Retina (tissue), 1 donor: ENCODE measurements around the gene USP7.
"Not testable (repeated sequence)": the region's sequence is repeated elsewhere in the genome, so short reads cannot be mapped to it uniquely, and the experiment has no call there.

Experiments used
- DNase-seq: peaks from one replicate; pipeline ENCODE4 v3.0.0-alpha.2; 2016

Gene USP7

DNA sequence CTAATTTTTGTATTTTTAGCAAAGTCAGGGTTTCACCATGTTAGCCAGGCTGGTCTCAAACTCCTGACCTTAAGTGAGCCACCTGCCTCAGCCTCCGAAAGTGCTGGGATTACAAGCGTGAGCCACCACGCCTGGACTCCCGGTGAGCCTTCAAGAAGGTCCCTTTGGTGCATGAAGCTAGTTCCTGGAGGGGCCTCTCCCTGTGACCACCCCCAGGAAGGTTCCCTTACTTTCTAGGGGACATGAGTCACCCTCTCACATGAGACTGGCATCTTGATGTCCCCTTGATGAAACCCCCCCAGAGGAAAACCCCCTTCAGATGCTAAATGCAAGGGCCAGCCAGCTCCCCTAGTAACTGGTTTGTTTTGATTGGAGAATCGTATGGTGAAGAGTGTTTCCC lies 107.7 kb downstream of the USP7 start:
- DNase-seq, result no peak

DNA sequence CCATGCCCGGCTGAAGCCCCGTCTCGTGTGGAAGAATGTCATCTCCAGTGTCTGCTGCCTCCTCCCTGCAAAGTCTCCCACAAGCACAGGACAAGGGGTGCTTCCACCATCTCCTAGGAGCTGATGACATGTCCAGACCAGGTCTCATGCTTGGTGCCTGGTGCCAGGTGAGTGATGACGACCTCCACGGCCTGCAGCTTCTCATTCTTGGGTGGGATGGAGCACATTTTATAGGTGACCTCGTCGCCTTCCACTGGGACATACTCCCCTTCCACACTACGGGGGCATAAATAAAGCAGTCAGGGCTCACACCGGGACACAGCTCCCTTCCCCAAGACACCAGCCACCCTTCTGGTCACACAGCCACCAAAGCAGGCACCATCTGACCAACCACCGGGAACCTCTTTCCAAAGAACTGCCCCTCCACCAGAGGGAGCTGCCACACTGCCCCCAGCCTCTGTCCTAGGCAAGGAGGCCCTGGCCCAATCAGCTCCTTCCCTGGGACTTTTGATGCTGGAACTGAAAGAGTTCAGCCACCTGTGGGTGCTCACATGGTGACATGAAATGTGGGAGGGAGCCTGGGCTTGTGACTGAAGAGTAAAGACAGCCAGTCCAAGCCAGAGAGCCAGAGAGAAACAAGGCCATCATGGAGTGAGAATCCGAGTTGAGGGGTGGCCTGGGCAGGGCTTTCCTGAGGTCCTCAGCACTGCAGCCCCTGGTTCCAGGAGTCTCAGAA lies 108.5 kb downstream of the USP7 start:
- no peak for DNase-seq

DNA sequence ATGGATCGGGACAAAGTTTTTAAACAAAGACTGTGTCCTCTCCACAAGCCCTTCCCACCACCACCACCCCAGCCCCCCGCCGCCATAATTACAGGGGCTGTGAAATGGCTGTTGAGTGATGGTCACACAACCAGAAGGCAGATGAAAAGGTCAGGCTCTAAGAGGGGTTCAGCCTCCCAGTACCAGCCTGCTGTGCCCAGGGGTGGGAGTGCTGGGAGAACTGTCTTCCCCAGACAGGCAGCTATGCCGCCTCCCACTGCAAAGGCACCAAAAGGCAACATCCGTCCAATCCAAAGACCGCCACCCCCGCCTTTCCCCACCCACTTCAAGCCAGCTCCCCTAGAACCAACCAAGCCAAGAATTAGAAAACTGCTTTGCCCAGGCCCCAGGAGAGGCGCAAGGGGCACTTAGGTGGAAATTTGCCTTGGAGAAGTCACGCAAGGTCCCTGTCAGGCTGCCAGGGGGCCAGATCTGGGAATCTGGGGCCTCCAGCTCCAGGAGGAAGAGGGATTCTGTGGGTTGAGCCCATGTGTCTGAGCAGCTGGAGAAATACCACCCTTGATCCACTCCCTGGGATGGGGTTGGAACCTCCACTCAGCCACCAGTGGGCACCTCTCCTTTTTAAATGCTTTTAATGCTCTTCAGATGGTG lies 109.3 kb downstream of the USP7 start:
- no peak for DNase-seq

DNA sequence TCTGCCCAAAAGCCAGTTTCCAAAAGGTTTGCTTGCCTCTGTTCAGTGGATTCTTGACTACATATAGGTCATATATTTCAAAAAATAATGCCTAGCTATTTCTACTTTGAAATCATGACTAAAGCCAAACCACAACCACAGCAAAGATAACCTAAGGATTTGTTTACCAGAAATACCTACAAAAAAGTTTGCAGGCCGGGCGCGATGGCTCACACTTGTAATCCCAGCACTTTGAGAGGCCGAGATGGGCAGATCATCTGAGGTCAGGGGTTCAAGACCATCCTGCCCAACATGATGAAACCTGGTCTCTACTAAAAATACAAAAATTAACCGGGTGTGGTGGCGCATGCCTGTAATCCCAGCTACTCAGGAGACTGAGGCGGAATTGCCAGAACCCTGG lies 110.1 kb downstream of the USP7 start:
- DNase-seq, result no peak

DNA sequence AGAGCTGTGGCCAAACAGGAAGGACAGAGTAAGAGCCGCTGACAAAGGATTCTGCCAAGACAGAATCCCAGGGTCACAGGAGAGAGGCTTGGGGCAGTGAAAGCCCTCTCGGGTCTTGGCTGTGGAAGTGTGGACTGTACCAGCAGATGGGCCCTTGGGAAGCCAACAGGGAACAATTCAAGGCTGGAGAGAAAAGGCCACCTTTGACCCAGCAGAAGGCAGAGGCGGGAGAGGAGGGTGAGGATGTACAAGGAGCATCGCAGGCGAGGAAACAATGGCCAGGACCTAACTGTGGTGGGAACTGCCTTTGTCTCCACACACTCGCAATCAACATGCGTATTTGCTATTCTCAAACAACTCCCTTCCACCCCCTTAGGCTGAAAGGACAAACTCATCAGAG lies 110.6 kb downstream of the USP7 start:
- no peak for DNase-seq

DNA sequence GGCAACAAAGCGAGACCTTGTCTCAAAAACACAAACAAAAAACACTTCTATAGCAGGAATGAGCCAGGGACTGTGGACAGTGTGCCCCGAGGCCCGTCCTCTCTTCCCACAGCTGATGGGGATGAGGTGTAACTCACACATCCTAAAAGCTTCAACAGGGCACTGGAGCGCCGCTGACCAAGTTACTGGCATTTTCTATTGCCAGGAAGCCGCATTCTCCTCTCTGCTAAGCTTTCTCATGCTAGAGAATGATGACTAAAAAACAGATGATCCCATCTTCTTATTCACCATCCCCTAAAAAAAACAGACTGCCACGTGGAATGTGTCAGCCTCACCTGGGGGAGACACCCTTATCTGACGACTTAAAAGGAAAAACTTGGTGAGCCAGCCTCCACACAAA lies 111.2 kb downstream of the USP7 start:
- DNase-seq, result no peak

DNA sequence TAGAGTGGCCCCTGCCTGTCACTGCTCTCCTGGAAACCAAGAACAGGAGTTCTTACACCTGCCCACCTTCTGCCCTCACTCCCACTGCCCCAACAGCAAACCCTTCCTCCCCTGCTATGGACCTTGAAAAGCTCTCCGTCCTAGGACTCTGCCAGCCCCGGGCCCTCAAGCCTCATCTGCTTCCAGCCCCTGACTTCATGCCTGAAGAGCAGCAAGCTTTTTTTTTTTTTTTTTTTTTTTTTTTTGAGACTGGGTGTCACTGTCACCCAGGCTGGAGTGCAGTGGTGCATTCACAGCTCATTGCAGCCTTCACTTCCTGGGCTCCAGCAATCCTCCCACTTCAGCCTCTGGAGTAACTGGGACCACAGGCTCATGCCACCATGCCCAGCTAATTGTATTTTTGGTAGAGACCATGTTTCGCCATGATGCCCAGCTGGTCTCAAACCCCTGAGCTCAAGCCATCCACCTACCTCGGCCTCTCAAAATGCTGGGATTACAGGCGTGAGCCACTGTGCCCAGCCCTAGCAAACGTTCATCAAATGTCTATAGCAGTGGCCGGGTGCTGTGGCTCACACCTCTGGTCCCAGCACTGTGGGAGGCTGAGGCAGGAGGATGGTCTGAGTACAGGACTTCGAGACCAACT lies 111.8 kb downstream of the USP7 start:
- DNase-seq, result no peak

DNA sequence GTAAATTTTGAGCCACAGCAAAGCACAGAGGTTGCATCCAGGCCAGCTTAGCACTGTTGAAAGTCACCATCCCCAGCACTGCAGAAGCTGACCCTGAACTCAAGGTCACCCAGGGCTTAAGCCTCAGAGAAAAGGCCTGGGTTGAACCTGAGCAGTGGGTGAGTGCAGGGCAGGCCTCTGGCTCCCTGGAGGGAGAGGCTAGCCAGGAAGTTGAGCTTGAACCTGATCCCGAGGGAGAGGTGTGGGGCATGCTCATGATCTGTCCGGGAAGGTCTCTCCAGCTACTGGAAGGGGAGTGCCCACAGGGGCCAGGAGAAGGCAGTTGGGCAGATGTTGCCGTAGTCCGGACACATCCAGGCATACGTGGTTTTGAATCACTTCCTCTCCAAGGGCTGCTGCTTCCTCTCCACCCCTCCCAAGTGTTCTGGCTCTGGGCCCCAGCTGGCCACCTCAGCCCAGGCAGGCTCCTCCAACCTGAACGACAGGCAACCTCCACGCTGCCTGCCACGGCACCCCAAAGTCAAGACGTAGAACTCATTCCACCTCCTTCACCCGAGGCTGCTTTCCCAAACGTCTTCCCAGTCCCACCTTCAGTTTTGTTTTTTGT lies 113.3 kb downstream of the USP7 start:
- DNase-seq, result no peak

DNA sequence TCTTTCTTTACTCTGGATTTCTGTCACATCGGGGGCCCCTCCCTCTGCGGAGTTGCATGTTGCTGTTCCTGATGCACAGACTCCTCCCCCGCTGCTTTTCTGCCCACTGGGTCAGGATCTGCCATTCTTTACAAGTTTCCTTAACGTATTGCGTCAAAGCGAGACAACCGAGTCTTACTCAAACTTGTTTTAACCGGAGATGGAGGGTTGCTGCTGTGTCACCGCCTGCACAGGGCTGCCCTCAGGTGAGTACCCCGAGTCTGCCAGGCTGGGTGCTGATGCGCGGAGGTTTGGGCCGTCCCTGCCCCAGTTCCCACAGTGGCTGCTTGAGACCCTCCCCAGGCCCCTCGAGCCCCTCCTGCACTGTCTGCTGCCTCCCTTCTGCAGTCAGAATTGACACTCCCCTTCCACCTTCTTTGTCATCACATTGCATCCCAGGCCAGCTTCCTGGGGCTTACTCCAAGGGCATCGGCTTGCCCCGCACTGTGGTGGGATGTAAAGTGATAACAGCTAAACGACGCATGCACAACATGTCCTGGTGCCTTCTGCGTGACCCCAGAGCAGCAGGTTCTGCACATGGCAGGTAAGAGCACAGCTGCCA lies 114.2 kb downstream of the USP7 start:
- no peak for DNase-seq

DNA sequence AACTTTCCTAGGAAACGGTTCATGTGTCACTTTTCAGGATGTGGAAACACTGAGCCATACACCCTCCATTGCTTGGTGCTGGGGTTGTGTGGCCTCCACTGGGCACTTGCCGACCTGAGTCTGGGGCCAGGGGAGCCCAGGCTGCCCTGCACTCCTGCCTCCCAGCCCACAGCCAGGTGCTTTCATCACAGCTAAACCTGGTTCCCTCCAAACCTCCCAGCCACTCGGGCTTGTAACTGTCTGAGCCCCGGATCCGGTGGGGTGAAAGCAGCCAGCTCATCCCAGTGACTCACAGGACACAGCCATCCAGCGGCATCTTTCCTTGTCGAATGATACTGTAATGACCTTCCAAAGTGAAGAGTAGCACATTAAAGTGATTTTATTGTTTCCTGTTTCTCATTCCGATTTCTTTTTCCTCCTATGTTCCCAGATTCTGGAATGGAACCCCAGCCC lies 114.7 kb downstream of the USP7 start:
- no peak for DNase-seq

DNA sequence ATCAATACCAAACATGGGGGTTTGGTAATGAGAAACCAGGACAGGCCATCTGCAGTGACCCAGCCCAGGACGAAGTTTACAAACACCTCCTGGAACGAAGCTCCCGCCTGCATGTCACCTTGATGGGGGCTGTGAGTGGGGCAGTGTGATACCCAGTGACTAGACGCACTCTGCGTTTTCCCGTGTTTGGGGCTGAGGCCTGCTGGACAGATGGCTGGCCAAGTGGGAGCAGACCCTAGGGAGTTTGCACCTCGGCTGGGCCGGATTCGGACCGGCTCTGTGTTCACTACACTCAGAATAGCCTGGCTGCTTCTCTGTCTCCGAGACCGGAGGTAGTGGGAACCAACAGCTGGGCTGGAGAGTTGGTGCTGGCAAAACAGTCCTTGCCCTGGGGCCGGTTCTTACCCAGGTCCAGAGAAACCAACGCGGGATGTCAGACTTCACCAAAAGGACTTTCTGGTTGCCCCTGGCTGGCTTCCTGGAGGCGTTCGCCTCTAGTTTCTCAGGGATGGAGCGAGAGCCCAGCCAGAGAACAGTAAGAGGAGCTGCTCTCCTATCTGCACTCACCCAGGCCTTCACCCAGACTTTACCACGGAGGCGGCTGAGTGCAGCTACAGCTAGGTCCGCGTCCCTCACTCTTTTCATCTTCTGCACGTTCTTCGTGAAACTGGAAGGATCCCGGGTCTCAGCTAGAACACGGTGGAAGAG lies 115.3 kb downstream of the USP7 start:
- no peak for DNase-seq

DNA sequence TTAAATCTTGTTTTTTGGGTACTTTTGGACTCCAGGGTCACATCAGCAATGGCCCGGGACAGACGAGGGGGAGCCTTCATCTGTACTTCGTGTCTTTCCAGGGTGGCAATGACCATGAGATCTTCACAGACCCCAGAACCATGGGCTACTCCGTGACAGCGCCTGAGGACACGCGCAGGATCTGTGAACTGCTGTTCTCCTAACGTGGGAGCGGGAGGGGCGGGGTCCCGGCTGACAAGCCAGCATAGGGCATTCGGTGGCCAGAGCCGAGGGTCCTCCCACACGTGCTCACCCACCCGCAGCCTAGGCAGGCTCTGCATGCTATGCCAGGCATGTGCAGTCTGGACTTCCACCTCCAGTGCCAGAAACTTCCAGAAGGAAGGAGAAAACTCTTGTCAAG lies 116.1 kb downstream of the USP7 start:
- no peak for DNase-seq

DNA sequence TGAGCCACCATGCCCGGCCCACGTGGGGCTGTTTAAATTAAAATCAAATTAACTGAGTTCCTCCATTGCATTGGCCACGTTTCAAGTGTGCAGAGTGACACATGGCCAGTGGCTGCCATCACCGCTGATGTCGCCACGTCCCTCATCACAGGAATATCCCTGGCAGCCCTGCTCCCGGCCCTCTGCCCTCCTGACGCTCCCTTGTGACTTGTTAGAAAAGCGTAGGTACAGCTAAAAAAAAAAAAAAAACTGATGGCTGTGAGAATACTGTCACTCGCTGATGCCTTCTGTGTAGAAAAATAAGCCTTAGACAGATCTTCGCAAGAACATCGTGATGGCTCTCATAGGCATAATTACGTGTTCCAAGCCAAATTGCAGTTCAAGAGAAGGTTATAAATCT lies 116.6 kb downstream of the USP7 start:
- no peak for DNase-seq

DNA sequence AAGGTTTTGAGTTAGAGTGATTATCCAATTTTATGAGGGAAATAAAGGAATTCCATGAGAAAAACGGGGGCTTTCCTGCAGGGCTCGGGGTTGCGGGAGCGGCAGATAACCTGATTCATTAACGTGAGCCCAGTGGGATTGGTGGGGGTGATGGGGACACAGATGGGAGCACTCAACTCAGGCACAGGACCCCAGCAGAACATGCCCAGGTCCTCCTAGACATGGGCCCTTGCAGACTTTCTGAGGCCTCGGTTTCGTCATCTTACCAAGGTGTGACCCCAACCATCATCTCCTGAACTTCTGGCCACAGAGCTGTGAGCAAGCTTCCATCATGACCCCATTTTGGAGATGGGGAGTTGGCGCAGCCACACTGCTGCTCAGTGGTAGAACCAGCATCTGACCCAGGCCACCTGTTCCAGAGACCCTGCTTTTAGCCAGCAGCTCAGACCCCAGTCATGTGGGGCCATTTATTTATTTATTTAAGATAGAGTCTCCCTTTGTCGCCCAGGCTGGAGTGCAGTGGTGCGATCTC lies 117.2 kb downstream of the USP7 start:
- DNase-seq, result no peak

DNA sequence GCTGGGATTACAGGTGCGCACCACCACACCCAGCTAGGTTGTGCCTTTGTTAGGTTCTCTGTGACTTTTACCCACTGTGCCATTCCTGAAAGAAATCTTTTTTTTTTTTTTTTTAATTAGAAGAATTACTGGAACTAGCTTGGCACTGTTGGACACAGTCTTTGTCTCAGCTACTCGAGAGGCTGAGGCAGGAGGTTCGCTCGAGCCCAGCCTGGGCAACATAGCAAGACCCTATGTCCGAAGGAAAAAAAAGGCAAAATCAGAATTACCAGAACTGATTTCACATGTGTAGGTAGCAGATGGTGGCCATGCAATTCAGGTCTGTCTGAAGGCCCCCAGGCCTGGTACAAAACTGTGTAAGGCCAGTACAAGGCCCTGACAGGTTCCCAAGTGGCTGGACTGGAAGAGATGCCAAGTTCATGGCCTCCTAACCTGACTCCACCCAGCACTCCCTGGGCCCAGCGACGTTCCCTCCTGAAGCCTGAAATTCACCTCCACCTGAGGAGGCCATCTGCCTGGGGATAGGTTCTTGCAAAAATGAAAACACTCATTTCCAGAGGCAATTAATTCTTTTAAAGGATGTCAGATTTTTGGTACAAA lies 117.9 kb downstream of the USP7 start:
- no peak for DNase-seq

DNA sequence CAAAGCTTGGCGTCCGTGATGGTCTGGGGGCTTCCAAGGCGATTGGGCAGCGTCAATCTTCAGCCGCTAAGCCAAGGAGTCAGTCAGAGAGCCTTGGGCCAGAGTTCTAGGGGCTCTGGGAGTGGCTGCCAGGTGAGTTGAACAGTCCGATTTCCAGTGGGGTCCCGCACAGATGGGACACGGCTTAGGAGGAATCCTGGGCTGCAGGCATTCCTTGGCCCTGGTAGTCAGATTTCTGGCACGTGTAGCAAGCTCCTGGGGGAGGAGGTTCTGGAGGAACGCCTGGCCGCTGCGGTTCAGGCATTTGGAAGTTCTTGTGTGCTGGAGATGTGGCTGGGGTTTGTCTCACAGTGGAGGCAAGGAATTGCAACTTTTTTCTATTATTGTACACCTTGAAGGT lies 120.4 kb downstream of the USP7 start:
- not testable (repeated sequence) for DNase-seq
